GM18870 (cell line): ENCODE data around the gene ZNF737.
"Not testable (repeated sequence)": the region's sequence is repeated elsewhere in the genome, so short reads cannot be mapped to it uniquely, and the experiment has no call there.

Experiments used
- ATAC-seq: cut with Tn5 transposase; IDR thresholded peaks from one replicate; pipeline ENCODE4 v1.9.1; 2021; ENCODE audit warnings: moderate library complexity; ENCODE audit not compliant: unreplicated experiment

ZNF737 gene

GRCh38 chr19:20565321-20566018 is at the start of gene ZNF737:
TSS of gene ZNF737 (minus strand) at chr19:20565781. CDS start at chr19:20565640, 141 bp downstream.
- ATAC-seq: peak; percentile 88

- ATAC-seq: not testable (repeated sequence)
Measured at GRCh38 chr19:20614971-20615370, 49.4 kb upstream of the ZNF737 start.

GRCh38 chr19:20612711-20613316 is 47.2 kb upstream of the ZNF737 start:
- no peak for ATAC-seq

- no peak for ATAC-seq
Measured at GRCh38 chr19:20611866-20612265, 46.3 kb upstream of the ZNF737 start.

GRCh38 chr19:20607943-20608342 is 42.4 kb upstream of the ZNF737 start:
- ATAC-seq: no peak

GRCh38 chr19:20558571-20558970 is 7.0 kb downstream of the ZNF737 start:
- ATAC-seq: no peak

- ATAC-seq: no peak
Measured at GRCh38 chr19:20558011-20558410, 7.6 kb downstream of the ZNF737 start.

- ATAC-seq: not testable (repeated sequence)
Measured at GRCh38 chr19:20544667-20545333, 20.8 kb downstream of the ZNF737 start.

GRCh38 chr19:20530303-20530702 is 35.3 kb downstream of the ZNF737 start:
- not testable (repeated sequence) for ATAC-seq

GRCh38 chr19:20513189-20513904 is 52.2 kb downstream of the ZNF737 start:
- ATAC-seq: no peak

- no peak for ATAC-seq
Measured at GRCh38 chr19:20503476-20503875, 62.1 kb downstream of the ZNF737 start.
